VCaP (cell line): Measurements from ENCODE around the gene IL4.
"Not testable (repeated sequence)": the region's sequence is repeated elsewhere in the genome, so short reads cannot be mapped to it uniquely, and the experiment has no call there.

Experiments
- H3K27ac ChIP-seq: fragments of 450-650 bp; 2 replicates; pipeline ENCODE4 v1.5.1; 2017
- TF ChIP-seq, protein P1 (sequence below): fragments of 450-650 bp; conservative IDR thresholded peaks from 2 replicates; pipeline ENCODE4 v1.5.1; 2017; ENCODE audit warnings: mild to moderate bottlenecking, moderate library complexity

The IL4 gene

DNA sequence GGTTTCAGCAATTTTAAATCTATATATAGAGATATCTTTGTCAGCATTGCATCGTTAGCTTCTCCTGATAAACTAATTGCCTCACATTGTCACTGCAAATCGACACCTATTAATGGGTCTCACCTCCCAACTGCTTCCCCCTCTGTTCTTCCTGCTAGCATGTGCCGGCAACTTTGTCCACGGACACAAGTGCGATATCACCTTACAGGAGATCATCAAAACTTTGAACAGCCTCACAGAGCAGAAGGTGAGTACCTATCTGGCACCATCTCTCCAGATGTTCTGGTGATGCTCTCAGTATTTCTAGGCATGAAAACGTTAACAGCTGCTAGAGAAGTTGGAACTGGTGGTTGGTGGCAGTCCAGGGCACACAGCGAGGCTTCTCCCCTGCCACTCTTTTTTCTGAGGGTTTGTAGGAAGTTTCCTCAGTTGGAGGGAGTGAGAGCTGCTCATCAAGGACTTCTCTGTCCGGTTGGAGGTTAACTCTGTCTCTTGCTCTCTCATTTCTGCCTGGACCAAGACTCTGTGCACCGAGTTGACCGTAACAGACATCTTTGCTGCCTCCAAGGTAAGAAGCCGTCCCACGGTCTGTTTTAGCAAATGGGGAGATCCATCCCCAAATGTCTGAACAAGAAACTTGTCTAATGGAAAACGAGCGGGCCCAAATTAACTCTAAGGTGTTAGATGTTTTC is at the start of gene IL4:
IL4 (plus strand) TSS at position 51 of the 692 bp plus-strand sequence; CDS start at position 113, 62 bp downstream.
- H3K27ac ChIP-seq: no peak within 1 kb of the TSS
- TF ChIP-seq, protein P1, sequence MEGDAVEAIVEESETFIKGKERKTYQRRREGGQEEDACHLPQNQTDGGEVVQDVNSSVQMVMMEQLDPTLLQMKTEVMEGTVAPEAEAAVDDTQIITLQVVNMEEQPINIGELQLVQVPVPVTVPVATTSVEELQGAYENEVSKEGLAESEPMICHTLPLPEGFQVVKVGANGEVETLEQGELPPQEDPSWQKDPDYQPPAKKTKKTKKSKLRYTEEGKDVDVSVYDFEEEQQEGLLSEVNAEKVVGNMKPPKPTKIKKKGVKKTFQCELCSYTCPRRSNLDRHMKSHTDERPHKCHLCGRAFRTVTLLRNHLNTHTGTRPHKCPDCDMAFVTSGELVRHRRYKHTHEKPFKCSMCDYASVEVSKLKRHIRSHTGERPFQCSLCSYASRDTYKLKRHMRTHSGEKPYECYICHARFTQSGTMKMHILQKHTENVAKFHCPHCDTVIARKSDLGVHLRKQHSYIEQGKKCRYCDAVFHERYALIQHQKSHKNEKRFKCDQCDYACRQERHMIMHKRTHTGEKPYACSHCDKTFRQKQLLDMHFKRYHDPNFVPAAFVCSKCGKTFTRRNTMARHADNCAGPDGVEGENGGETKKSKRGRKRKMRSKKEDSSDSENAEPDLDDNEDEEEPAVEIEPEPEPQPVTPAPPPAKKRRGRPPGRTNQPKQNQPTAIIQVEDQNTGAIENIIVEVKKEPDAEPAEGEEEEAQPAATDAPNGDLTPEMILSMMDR: no peak

DNA sequence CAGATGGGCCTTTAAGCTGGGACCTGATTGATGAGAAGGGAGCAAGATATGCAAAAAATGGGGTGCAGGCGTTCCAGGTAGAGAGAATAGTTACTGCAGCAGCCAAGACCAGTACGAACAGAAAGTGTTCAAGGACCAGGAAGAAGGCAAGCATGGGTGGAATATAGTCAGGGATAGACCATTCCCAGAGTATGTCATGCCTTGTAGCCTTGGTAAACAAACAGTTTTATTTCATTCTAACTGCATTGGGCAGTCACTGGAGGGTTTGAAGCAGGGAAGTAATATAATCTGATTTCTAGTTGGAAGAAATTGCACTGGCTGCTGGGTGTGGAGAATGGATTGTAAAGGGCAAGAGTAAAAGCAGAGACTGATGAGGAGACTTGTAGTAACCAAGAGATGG is 46.3 kb upstream of the IL4 start:
- no peak overlapping the region for H3K27ac ChIP-seq
- TF ChIP-seq, protein P1: no peak

DNA sequence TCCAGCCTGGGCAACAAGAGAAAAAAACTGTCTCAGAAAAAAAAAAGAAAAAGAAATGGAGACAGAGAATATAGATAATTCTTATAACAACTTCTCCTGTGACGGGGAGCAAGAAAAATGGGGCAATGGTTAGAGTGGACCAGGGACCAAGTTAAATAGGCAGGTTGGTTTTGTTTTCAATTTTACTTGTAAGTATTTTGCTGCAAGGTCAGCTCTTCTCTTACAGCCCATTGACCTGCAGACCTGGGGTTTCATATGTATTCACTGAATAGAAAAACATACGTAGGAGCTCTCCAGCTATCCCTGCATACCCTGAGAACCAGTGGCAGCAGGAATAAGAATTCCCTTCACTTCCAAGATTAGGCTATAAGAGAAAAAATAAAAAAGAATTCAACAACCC is 45.0 kb upstream of the IL4 start:
- no peak overlapping the region for H3K27ac ChIP-seq
- TF ChIP-seq, protein P1: no peak

DNA sequence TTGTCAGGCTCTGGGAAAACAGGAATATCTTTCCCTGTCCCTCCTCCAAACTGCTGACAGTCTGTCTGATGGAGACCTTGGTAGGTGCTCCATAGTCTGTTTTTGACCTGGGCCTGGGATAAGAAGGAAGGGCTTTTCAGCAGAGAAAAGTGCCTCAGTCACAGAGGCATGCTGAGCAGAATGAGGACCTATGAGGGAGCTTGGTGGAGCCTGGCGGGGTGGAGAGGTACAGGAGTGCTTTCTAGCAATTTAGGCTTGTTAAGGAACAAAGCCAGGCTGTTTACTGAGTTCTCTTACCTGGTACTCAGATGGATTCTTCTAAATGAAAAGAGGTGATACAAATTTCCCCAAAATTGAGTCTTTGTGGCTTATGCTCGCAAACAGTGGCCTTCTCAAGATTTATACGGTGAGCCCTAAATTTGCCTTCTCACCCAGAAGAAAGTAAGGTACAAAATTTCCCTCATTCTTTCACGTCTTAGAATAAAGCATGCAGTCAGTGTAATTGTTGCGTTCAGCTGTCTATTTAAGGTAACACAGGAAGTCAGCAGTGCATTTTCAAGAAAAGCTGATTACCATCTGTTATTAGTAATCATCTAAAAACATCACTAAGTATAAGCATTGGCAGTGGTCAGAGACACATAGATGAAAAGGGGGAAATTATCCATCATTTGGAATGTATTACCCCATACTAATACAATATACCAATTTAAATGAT is 44.4 kb upstream of the IL4 start:
- TF ChIP-seq, protein P1: no peak
- no peak overlapping the region for H3K27ac ChIP-seq

DNA sequence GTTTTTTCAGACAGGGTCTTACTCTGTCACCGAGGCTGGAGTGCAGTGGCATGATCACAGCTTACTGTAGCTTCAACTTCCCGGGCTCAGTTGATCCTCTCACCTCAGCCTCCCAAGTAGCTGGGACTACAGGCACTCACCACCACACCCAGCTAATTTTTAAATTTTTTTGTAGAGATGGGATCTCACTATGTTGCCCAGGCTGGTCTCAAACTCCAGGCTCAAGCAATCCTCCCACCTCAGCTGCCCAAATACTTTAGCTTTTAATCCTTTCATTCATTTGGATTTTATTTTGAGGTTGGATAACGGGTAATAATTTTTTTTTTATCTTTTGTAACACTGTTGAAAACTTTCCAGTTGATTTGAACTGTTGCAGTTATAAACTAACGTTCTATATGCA is 40.2 kb upstream of the IL4 start:
- H3K27ac ChIP-seq: not testable (repeated sequence)

DNA sequence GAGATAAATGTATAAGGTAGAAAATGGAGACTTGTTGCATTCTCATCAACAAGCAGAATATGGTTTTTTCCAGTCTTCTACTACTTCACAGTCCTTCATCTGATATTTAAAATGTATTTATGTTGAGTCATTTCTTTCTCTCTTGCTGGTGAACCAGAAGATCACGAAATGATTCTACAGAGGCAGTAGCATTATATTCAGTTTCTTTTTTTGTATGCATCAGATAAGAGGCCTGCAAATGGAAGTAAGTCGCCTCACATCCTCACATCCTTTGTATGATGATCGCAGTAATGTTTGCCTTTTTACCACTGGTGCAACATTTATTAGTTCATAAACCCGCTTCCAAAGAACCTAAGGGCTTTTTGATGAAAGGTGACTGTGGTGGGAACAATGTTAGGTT is 37.9 kb upstream of the IL4 start:
- TF ChIP-seq, protein P1: no peak
- no peak overlapping the region for H3K27ac ChIP-seq

DNA sequence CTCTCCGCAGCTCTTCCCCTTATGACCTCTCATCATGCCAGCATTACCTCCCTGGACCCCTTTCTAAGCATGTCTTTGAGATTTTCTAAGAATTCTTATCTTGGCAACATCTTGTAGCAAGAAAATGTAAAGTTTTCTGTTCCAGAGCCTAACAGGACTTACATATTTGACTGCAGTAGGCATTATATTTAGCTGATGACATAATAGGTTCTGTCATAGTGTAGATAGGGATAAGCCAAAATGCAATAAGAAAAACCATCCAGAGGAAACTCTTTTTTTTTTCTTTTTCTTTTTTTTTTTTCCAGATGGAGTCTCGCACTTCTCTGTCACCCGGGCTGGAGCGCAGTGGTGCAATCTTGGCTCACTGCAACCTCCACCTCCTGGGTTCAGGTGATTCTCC is 36.5 kb upstream of the IL4 start:
- TF ChIP-seq, protein P1: no peak

DNA sequence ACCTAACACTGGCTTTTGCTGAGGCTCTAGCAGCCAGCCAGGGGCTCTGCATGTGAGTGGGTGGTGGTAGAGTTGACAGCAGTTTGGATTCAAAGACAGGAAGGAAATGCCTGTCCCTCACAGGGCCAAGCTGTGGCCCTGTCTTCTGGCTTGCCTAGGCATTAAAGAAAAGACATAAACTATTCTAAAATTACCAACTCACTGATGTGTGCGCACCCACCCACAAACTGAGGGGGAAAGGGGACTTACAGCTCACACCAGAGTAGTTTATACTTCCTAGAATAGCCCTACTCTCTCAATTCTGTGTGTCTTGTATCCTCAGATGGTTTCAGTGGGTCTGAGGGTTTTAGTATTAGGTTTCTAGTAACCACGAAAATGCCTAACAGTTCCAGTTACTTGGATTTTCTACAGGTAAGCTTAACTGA is 34.1 kb upstream of the IL4 start:
- TF ChIP-seq, protein P1: no peak
- H3K27ac ChIP-seq: no peak overlapping the region

More for the DNA sequence above, 36.5 kb upstream of the IL4 start:
- H3K27ac ChIP-seq: no peak overlapping the region
